T-helper 2 cell treated with Interferon-gamma antibody and Interleukin-4, amounts not matched to agents 5 μg/mL and 100 μg/mL, for 36 hours (primary cell): ENCODE data around the gene PTOV1.

Experiments used
- DNase-seq: peaks from one replicate; pipeline ENCODE4 v3.0.0; 2021; ENCODE audit warnings: low spot score
- H3K27ac Mint-ChIP-seq: one replicate; pipeline ENCODE4 v1.8.0; 2021; ENCODE audit warnings: mild to moderate bottlenecking, mixed read lengths
- H3K27me3 Mint-ChIP-seq: one replicate; pipeline ENCODE4 v1.8.0; 2021; ENCODE audit warnings: low read depth, mixed read lengths
- H3K36me3 Mint-ChIP-seq: one replicate; pipeline ENCODE4 v1.8.0; 2021; ENCODE audit warnings: low read depth, mixed read lengths
- H3K4me1 Mint-ChIP-seq: one replicate; pipeline ENCODE4 v1.8.0; 2021; ENCODE audit warnings: low read depth, mixed read lengths
- H3K4me3 Mint-ChIP-seq: one replicate; pipeline ENCODE4 v1.8.0; 2022; ENCODE audit warnings: mild to moderate bottlenecking, moderate library complexity, mixed read lengths
- H3K9me3 Mint-ChIP-seq: one replicate; pipeline ENCODE4 v1.8.0; 2021; ENCODE audit warnings: mixed read lengths

Gene PTOV1

GRCh38 chr19:49895566-49896297 lies 44.8 kb downstream of the PTOV1 start:
- Mint-ChIP-seq H3K36me3 (no peaks in the 10 kb centered on the region), H3K27me3 (no peaks in the 10 kb centered on the region), H3K27ac (no peak overlapping the region), H3K4me3 (no peak overlapping the region), H3K9me3 (no peaks in the 10 kb centered on the region), H3K4me1 (peaks cover 18% of the 10 kb centered on the region)
- DNase-seq = peak; percentile 38

GRCh38 chr19:49896863-49897621 lies 46.1 kb downstream of the PTOV1 start, which contains the start of gene IL4I1:
IL4I1 (minus strand) TSS chr19:49896887; CDS start chr19:49896160, 727 bp downstream.
- no peaks in the 10 kb centered on the region for H3K27me3 Mint-ChIP-seq
- H3K4me1 Mint-ChIP-seq = peaks cover 18% of the 10 kb centered on the region
- DNase-seq = peak; percentile 68

GRCh38 chr19:49904136-49904535 lies 53.2 kb downstream of the PTOV1 start:
- Mint-ChIP-seq H3K27ac (no peak overlapping the region), H3K27me3 (no peaks in the 10 kb centered on the region), H3K36me3 (peaks cover 20% of the 10 kb centered on the region), H3K4me3 (no peak overlapping the region), H3K9me3 (no peaks in the 10 kb centered on the region), H3K4me1 (peaks cover 5% of the 10 kb centered on the region)
- DNase-seq = no peak

More at GRCh38 chr19:49896863-49897621, 46.1 kb downstream of the PTOV1 start, which contains the start of gene IL4I1:
- H3K9me3 Mint-ChIP-seq = no peaks in the 10 kb centered on the region
- H3K27ac Mint-ChIP-seq = peak within 1 kb of the TSS; percentile 98
- H3K4me3 Mint-ChIP-seq = peak within 1 kb of the TSS; percentile 81
- no peaks in the 10 kb centered on the region for H3K36me3 Mint-ChIP-seq

GRCh38 chr19:49906879-49907564 lies 56.1 kb downstream of the PTOV1 start:
- H3K4me1 Mint-ChIP-seq = peaks cover 13% of the 10 kb centered on the region
- H3K27ac Mint-ChIP-seq = no peak overlapping the region
- no peak for DNase-seq
- H3K4me3 Mint-ChIP-seq = no peak overlapping the region
- H3K36me3 Mint-ChIP-seq = peaks cover 31% of the 10 kb centered on the region
- H3K9me3 Mint-ChIP-seq = no peaks in the 10 kb centered on the region
- no peaks in the 10 kb centered on the region for H3K27me3 Mint-ChIP-seq

GRCh38 chr19:49907745-49908446 lies 56.9 kb downstream of the PTOV1 start:
- Mint-ChIP-seq H3K4me1 (peaks cover 19% of the 10 kb centered on the region), H3K36me3 (peaks cover 37% of the 10 kb centered on the region), H3K9me3 (no peaks in the 10 kb centered on the region), H3K27me3 (no peaks in the 10 kb centered on the region), H3K4me3 (no peak overlapping the region), H3K27ac (peak overlapping the region; percentile 15)
- no peak for DNase-seq

GRCh38 chr19:49908480-49909420 lies 57.8 kb downstream of the PTOV1 start:
- no peaks in the 10 kb centered on the region for H3K27me3 Mint-ChIP-seq
- no peak for DNase-seq
- H3K9me3 Mint-ChIP-seq = no peaks in the 10 kb centered on the region
- peaks cover 24% of the 10 kb centered on the region for H3K4me1 Mint-ChIP-seq
- no peak overlapping the region for H3K27ac Mint-ChIP-seq
- H3K36me3 Mint-ChIP-seq = peaks cover 46% of the 10 kb centered on the region
- no peak overlapping the region for H3K4me3 Mint-ChIP-seq

- H3K9me3 Mint-ChIP-seq = no peaks in the 10 kb centered on the region
- no peak overlapping the region for H3K27ac Mint-ChIP-seq
- no peaks in the 10 kb centered on the region for H3K27me3 Mint-ChIP-seq
- H3K4me3 Mint-ChIP-seq = no peak overlapping the region
- H3K36me3 Mint-ChIP-seq = peaks cover 57% of the 10 kb centered on the region
- peaks cover 24% of the 10 kb centered on the region for H3K4me1 Mint-ChIP-seq
- DNase-seq = no peak
Measured at GRCh38 chr19:49910179-49910578, 59.2 kb downstream of the PTOV1 start.
